ENCODE results near the gene HKDC1. TPM values are rescaled to one million over a fixed set of nuclear protein-coding genes. Genes with fewer than 3 reads are reported as not detected.

HKDC1 gene
- polyA plus RNA-seq, 3 donors: 15.4 to 16.9 (median 16.7) TPM

DNA sequence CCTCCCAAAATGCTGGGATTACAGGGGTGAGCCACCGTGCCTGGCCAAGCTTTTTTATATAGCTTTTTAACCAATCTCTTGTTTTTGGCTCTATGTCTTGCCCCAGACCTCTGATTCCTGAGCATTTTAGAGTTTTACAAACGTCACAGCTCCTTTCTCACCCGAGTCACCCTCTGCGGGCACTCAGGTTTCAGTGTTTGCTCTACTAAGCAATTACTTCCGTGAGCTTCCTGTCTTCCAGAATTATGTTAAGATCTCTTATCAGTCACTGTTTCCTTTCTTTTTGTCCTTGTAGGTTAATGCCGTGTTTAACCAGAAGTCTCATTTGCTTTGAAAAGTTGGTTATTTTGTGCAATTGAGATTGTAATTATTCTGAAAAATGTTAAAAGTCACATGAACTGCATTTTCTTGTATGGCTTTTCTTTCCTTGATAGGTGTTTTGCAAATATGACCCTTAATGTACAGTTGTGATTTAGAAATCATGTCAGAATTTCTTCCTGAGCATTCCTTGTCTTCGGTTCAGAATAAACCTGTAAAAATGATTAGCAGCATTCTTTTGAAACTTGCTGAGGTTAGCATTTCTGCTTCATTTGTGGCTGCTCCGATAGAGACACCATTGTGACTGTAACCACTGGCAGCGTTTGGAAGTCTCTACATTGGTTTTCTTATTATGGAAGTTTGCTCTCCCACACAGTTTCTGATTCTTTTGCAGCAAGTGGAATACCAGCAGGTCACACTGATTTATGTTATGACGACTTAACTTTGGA is 4.5 kb upstream of the HKDC1 start:
- no peak for DNase-seq (ENCODE audit: low read depth in 3 of 3, low spot score in 2 of 3)

DNA sequence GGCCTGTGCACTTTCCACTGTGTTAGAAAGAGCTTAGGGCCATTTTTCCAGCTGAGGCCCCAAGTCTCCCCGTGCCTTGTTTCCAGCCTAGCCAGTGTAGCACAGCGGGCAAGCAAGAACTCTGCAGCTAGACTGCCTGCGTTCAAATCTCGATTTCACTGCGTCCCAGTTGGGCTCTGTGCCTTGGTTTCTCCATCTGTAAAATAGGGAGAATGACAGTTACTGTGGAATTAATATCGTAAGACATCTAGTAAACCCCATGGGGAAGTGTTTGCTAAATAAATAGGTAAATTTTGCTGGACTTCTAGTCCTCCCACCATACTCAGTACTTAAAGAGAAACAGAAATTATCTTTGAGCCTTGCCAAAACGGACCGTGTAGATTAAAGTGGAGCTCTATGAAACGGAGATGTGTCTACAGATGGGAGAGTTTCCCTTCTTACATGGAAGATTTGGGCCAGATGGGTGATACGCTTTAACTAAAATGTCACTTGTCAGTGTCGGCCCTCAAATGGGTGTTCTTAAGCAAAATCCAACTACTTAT is 3.5 kb upstream of the HKDC1 start:
- no peak for DNase-seq (ENCODE audit: low read depth in 3 of 3, low spot score in 2 of 3)

DNA sequence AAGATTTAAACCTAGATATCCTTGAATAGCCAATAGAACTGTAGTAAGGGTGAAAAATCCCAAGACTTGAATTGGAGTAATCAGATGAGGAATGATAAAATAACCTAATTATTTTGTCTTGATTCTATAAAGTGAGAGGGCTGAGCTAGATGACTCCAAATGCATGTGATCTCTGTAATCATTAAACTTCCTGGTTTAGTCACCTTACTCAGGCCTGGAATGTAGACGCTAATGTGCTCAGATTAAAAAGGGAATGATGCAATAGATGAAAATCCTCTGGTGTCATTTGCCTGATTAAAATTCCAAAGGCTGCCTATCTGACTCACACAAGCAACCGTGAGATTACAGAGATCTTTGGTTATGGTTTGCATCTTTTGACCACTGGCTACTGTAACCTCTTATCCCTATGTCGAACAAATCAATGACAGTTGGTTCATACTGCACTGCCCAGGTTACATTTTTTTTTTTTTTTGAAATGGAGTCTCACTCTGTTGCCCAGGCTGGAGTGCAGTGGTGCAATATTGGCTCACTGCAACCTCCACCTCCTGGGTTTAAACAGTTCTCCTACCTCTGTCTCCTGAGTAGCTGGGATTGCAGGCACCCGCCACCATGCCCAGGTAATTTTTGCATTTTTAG is 2.9 kb upstream of the HKDC1 start:
- no peak for DNase-seq (ENCODE audit: low read depth in 3 of 3, low spot score in 2 of 3)

GRCh38 chr10:69218831-69219230 is 1.3 kb upstream of the HKDC1 start:
- no peak for DNase-seq (ENCODE audit: low read depth in 3 of 3, low spot score in 2 of 3)

DNA sequence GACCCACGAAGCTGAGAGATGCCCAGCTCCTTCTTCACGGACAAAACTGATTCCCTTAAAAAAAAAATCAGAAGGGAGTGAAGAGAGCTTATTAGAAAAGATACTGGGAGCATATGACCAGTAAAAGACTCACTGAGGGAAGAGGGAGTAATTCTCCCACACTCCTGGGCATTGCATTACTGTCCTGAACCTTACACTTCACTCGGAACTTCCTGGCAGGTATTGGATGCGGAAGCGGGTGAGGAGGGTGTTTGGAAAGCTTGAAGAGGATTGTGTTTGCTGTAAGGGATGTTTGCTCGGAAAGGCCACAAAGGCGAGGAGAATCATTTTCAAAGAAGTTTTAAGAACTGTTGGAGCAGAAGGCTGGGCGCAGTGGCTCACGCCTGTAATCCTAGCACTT is 375 bp downstream of the HKDC1 start:
- DNase-seq (ENCODE audit: low read depth in 3 of 3, low spot score in 2 of 3): no peak

DNA sequence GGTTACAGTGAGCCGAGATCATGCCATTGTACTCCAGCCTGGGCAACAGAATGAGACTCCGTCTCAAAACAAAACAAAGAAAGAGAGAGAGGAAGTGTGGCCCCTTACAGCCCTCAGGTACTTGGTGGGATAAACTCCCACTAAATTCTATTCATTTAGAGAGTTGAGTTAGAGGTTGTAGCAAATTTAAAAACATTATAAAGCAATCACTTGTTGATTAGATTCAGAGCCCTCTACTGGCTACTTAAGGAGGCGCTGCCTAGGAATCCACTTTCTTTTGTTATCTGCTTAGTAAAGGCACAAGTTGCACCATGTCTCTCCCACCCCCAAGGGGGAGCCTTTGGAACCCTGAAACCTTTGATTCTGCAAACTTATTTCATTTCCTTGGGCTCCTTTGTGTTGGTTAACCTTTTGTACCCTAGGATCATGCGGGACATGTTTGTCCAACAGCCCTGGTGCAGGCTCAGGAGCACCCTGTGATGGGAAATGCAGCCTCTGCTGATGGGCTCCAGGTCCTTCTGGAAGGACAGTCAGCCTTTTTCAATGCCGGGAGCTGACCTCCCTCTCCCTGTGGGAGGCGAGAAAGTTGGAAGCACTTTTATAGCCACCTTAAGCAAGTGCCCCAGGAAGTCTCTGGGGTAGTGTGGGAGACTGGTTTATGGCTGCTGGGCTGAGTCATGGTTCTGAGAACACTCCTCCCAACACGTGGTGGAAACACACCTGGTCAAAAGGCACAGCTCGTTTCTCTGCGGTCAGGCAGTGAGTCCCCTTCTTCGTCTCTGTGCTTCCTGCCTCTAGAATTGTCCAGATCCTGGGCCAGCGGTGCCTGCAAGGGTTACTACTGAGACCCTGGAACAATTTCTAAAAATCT is 2.3 kb downstream of the HKDC1 start:
- no peak for DNase-seq (ENCODE audit: low read depth in 3 of 3, low spot score in 2 of 3)

DNA sequence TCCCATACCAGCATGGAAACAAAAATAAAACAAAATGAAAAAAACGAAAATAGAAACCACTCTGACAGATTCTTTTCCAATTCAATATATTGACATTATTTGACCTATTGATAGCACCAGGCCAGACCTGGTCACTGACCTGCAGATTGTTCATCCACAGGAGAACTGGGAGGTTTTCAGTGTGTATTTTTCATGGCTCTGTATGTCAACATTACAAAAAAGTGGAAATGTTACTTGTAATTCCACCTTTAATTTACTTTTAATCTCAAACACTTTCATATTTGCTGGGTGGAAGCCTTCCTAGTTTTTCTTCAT is 2.9 kb downstream of the HKDC1 start:
- no peak for DNase-seq (ENCODE audit: low read depth in 3 of 3, low spot score in 2 of 3)

DNA sequence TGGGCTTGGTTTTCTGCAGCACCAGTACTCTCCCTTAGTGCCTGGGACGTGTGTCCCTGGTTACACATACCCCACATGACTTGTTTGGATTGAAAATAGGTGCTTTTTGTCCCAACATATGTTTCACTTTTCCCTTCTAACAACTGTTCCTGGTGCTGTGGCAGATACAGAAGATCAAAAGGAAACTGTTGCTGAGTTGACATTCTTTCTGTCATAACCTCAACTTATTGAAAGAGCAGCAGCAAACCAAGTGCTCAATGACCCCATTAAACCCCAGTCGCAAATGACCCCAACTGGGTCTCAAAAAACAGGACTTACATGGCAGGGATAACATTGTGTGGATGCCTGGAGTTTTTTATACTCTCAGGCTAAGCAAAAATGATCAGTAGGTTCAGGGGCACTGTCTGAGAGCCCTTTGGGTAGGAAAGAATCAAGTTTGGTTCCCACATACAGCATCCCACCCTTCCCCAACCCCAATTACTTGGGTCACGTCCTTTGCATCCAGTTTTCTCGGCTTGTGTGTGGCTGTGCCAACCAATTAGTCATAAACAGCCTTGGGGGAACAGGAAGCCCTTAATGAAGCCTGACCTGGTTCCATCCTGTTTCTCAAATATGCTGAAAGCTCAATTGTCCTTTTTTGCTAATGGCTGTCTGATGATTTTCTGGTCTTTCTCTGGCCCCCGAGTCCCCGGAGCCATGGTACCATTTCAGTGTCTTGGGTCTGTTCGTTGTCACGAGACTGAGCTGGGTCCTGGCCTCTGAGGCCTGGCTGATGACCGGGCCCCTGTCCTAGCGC is 4.9 kb downstream of the HKDC1 start:
- DNase-seq (ENCODE audit: low read depth in 3 of 3, low spot score in 2 of 3): no peak

DNA sequence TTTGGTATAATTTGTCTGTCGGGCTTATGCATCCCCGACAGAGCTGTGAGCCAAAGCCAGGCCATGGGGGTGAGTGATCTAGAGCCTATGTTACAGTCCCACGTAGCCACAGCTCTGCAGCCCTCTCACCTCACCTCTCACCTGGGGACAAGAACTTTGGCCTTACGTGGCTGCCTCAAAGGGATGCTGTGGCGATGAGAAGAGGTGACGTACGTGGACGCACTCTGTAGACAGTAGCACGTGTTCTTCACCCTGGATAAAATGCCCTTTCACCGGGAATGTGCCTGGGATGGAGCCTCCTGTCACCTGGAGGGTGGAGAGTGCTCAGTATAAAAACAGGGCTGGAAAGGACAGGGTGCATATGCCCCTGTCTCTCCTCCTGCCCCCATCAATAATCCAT is 5.5 kb downstream of the HKDC1 start:
- DNase-seq (ENCODE audit: low read depth in 3 of 3, low spot score in 2 of 3): no peak

DNA sequence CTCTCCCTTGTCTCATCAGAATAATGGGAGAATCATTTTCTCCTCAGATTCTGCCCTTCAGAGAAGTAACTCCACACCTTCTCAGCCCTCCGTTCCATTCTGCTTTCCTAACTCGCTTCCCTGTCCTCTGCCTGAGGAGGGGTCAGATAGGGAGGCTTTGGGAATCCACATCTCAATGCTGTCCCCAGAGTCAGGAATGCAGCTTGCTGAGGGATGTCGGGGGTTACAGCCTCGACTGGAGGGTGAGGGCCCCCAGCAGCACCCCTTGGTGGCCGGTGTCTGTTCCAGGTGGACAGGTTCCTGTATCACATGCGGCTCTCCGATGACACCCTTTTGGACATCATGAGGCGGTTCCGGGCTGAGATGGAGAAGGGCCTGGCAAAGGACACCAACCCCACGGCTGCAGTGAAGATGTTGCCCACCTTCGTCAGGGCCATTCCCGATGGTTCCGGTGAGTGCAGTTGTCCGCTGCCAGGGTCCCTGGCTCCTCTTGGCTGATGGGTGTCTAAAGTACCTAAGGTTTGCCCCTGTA is 6.9 kb downstream of the HKDC1 start:
- no peak for DNase-seq (ENCODE audit: low read depth in 3 of 3, low spot score in 2 of 3)

- DNase-seq (ENCODE audit: low read depth in 3 of 3, low spot score in 2 of 3): no peak
Measured at GRCh38 chr10:69228151-69228550, 8.0 kb downstream of the HKDC1 start.

DNA sequence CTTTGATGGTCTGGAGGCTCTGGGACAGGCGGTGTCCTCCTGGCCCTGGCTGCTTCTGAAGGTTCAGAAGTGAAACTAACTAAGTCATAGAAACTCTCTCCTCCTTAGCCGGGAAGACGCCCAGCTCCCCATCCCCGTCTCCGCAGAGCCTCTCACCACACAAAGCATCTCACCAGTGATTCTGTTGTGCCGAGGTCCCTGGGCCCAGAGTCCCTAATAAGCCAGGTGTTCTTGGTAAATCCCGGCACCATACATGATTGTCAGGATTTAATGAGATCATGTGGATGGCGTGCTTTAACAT is 9.4 kb downstream of the HKDC1 start:
- DNase-seq (ENCODE audit: low read depth in 3 of 3, low spot score in 2 of 3): no peak

- no peak for DNase-seq (ENCODE audit: low read depth in 3 of 3, low spot score in 2 of 3)
Measured at GRCh38 chr10:69230128-69230527, 10.0 kb downstream of the HKDC1 start.

- no peak for DNase-seq (ENCODE audit: low read depth in 3 of 3, low spot score in 2 of 3)
Measured at GRCh38 chr10:69232252-69232651, 12.1 kb downstream of the HKDC1 start.

DNA sequence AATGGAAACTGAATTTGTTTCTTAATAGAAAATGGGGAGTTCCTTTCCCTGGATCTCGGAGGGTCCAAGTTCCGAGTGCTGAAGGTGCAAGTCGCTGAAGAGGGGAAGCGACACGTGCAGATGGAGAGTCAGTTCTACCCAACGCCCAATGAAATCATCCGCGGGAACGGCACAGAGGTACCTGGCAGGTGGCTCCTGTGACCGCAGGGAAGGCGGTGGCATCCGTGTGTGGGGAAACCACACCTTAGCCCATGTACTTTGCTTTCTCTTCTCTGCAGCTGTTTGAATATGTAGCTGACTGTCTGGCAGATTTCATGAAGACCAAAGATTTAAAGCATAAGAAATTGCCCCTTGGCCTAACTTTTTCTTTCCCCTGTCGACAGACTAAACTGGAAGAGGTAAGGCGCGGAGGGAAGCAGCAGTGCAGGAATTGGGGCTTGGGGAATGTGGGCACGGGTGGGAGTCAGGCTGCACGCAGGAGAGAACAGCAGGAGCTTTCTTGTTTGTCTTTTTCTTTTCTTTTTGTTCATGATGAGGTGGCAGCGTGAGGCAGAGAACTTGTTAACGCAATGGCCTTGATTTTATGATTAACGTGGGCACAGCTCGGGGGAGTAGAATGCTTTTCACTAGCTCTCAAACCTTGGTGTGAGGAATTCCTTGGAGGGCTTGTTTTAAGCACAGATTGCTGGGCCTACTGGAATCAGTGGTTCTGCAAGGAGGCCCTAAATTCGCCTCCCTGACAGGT is 12.8 kb downstream of the HKDC1 start:
- no peak for DNase-seq (ENCODE audit: low read depth in 3 of 3, low spot score in 2 of 3)

GRCh38 chr10:69234447-69234846 is 14.3 kb downstream of the HKDC1 start:
- no peak for DNase-seq (ENCODE audit: low read depth in 3 of 3, low spot score in 2 of 3)

- DNase-seq (ENCODE audit: low read depth in 3 of 3, low spot score in 2 of 3): peak; percentile 66 to 70 (median 69)
Measured at GRCh38 chr10:69237528-69238159, 17.5 kb downstream of the HKDC1 start.

GRCh38 chr10:69239136-69239535 is 19.0 kb downstream of the HKDC1 start:
- DNase-seq (ENCODE audit: low read depth in 3 of 3, low spot score in 2 of 3): no peak

- no peak for DNase-seq (ENCODE audit: low read depth in 3 of 3, low spot score in 2 of 3)
Measured at GRCh38 chr10:69239816-69240434, 19.8 kb downstream of the HKDC1 start.

All from right renal cortex interstitium (tissue), 3 donors.